Esophagus mucosa (tissue), 1 donor: ENCODE data around the gene PCID2. TPM values are rescaled to one million over a fixed set of nuclear protein-coding genes. Genes with fewer than 3 reads are reported as not detected.
"Not testable (repeated sequence)": the region's sequence is repeated elsewhere in the genome, so short reads cannot be mapped to it uniquely, and the experiment has no call there.

Source experiments
- ATAC-seq: fragments of 200-7000 bp; cut with Tn5 transposase; one replicate; pipeline ENCODE4 v1.9.1; 2020
- total RNA-seq: library from RNA; stranded (reverse); gene quantifications from one replicate; pipeline ENCODE4 v1.2.4, GENCODE V29; 2023
- donor health status: DM: yes; HTN: yes; CAD: no.

PCID2 gene
- 23.1 TPM for total RNA-seq

- ATAC-seq, result peak; percentile 90
Measured at GRCh38 chr13:113208421-113209335, at the start of gene PCID2. Gene PCID2, minus strand, starts transcription at chr13:113208669. Its CDS starts 35 bp downstream, at chr13:113208634.

DNA sequence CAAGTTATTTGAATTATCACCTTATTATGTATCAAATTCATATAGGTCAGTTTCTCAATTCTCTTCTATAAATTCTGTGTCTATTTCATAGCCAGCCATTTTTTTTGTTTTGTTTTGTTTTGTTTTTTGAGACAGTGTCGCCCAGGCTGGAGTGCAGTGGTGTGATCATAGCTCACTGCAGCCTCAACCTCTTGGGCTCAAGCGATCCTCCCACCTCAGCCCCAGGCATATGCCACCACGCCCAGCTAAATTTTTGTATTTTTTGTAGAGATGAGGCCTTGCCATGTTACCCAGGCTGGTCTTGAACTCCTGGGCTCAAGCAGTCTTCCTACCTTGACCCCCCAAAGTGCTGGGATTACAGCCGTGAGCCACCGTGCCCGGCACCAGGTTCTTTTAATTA is 49.4 kb upstream of the PCID2 start:
- ATAC-seq, result not testable (repeated sequence)

DNA sequence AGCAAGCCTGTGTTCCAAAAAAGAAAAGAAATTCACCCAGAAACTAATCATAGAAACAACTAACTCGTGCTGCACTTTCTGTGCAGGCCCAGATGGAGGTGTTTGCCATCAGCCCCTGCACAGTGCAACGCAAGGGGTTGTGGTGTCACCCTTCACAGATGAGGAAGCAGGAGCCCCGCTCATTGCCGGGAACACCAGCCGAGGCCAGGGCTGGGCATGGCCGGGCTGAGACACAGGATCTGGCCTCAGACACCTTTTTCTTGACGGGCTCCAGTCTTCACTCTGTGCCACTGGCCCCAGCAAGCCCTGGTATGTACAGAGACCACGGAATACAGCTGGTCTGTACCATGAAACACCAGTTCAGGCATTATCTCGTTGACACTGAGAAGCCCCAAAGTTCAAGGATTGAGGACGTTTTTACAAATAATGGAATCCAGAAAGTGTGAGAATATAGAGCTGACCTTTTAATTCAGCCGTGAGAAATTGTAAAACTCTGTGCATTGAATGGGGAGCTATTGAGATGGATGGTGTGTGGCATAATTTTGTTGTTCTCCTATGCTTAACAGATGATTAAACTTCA is 44.1 kb upstream of the PCID2 start:
- no peak for ATAC-seq

- ATAC-seq, result peak; percentile 45
Measured at GRCh38 chr13:113245849-113246796, 37.7 kb upstream of the PCID2 start.

DNA sequence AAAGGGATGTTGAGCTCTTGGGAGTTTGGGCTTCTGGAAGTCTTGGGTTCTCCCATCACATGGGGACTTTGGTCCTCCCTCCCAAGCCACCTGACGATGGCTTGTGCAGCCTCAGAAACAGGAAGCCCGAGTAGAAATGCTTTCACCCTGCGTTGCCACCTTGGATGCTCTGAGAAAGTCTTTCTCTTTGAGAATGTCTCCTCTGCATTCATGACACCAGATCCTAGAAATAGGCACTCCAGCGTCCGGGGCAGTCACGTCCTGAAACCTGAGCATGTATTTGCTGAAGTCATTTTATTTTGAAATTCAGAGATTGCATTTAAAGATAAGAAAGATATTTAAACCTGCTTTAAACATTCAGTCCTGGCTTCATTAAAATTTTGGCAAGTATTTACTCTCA is 35.4 kb upstream of the PCID2 start:
- no peak for ATAC-seq

DNA sequence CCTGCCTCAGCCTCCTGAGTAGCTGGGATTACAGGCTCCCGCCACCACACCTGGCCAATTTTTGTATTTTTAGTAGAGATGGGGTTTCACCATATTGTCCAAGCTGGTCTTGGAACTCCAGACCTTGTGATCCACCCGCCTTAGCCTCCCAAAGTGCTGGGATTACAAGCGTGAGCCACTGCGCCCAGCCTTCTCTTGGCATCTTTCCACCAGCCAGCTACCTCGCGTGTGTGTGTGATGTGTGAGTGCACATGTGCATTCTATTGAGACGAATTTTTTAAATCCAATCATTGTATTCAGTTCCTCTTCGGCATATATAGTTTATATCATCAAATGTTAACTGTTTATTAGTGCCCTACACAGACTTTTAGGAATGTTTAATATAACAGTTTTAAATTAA is 33.2 kb upstream of the PCID2 start:
- ATAC-seq, result not testable (repeated sequence)

DNA sequence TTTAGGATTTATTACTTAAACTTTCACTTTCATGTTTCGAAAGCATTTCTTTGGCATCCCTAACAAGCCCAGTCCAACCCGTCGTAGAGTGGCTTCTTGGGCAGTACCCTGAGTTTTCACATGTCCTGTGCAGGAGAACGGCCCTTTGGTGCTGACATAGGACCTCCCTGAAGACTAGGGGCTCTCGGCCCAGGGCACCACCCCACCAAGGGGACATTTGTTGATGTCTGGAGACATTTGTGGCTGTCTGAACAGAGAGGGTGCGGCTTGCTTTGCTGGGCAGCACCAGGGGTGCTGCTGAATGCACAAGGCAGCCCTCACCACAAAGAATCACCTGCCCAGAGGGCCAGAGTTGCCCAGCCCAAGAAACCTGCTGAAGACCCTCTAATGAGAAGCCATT is 31.5 kb upstream of the PCID2 start:
- ATAC-seq, result no peak

- no peak for ATAC-seq
Measured at GRCh38 chr13:113239357-113239756, 30.9 kb upstream of the PCID2 start.

GRCh38 chr13:113238536-113238935 is 30.1 kb upstream of the PCID2 start:
- ATAC-seq, result no peak

- ATAC-seq, result no peak
Measured at GRCh38 chr13:113233101-113233500, 24.6 kb upstream of the PCID2 start.

- no peak for ATAC-seq
Measured at GRCh38 chr13:113232208-113233003, 23.9 kb upstream of the PCID2 start.

- ATAC-seq, result no peak
Measured at GRCh38 chr13:113231306-113232207, 23.1 kb upstream of the PCID2 start.

DNA sequence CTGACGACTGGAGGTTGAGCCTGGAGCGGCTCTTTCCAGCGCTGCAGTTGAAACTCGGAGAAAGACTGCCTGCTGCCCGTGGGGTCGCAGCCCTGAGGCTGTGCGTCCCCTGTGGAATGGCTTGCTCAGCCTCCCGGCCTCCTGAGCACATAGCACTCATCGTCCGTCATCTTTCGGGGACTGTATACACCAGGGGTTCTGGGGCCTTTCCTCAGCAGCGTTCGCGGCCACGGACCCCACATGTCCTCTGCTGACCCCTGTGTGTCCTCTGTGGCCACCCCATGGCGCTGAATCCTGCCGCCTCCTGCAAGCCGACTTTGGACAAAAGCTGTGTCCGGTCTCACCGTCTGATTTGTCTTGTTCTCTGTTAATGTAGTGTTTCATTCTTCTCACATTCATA is 21.3 kb upstream of the PCID2 start:
- ATAC-seq, result no peak

DNA sequence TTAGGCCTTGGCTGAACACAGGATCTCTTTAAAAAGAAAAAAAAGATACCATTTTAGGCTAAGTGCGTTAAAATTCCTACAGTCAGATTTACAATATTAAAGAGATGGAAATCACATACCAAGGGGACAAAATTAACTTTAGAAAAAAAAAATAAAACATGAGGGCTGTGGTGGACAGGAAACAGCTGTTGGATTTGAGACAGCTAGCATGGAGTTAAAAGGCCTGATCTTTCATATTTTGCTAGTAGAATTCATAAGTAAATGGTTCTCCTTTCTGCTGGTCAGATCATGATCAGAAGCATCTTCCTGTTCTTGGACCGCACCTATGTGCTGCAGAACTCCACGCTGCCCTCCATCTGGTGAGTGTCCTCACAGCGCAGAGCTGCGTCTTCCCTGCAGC is 20.7 kb upstream of the PCID2 start:
- no peak for ATAC-seq

GRCh38 chr13:113226873-113227450 is 18.5 kb upstream of the PCID2 start:
- peak; percentile 42 for ATAC-seq

- no peak for ATAC-seq
Measured at GRCh38 chr13:113225515-113225914, 17.0 kb upstream of the PCID2 start.

DNA sequence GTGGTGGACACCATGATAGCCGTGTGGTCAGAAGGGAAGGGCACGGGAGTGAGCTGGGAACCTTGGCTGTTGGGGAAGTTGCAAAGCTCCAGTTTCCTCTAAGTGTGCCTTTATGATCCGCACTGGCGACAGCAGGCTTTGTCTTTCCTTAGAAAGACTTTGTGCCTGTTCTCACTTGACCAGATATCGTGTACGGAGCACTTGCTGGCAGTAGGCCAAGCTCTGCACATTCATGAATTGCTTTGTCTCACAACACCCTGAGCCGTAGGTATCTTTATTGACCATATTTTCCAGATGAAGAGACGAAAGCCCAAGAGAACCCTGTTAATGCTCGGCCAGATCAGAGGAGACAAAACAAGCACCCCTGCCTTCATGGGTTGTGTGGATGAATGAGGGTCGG is 16.0 kb upstream of the PCID2 start:
- ATAC-seq, result peak; percentile 15

- no peak for ATAC-seq
Measured at GRCh38 chr13:113223070-113223469, 14.6 kb upstream of the PCID2 start.

GRCh38 chr13:113220877-113221276 is 12.4 kb upstream of the PCID2 start:
- no peak for ATAC-seq

DNA sequence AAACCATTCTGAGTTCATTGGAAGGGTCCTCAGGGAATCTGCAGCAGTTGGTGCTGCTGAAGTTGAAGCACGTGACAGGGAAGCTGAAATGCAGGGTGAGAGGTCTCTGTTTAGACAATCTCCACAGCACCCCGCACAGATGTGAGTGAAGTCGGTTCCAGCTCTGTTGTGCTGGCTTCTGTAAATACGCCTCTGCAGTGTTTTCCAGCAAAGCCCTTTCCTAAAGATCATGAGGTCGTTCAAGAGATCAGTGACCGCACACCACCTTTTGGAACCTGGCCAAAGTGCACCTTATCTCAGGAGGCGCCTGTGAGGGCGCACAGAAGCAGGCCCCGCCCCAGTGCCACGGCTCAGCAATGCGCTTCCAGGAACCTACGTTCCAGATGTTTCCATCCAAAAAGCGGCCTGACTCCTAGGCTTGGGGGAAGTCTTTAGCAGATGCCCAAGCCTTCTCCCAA is 11.7 kb upstream of the PCID2 start:
- no peak for ATAC-seq
